GM18508 (cell line): ENCODE measurements around the gene ERO1B.
"Not testable (repeated sequence)": the region's sequence is repeated elsewhere in the genome, so short reads cannot be mapped to it uniquely, and the experiment has no call there.

Experiments used
- ATAC-seq: cut with Tn5 transposase; IDR thresholded peaks from one replicate; pipeline ENCODE4 v1.9.1; 2021; ENCODE audit warnings: moderate number of reproducible peaks; ENCODE audit not compliant: insufficient read depth, unreplicated experiment

The ERO1B gene

GRCh38 chr1:236281654-236282424 lies at the start of gene ERO1B:
Gene ERO1B, minus strand, starts transcription at chr1:236281958. Its CDS starts 175 bp downstream, at chr1:236281783.
- peak; percentile 43 for ATAC-seq

- ATAC-seq, result not testable (repeated sequence)
Measured at GRCh38 chr1:236331412-236331811, 49.7 kb upstream of the ERO1B start.

- no peak for ATAC-seq
Measured at GRCh38 chr1:236326432-236326831, 44.7 kb upstream of the ERO1B start.

DNA sequence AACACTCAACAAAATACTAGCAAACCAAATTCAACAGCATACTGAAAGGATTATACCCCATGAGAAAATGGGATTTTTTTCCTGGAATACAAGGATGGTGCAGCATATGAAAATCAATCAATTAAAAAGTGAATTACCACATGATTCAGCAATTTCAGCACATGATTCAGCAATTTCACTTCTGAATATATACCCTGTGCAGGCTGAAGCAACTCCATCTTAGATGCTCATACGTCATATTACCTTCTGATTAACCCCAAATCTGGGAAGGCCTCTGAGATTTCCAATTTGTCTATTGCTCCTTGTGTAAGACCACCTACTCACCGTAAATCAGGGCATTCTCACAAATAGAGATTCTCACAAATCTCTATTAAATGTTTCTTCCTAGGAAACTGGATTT lies 43.8 kb upstream of the ERO1B start:
- ATAC-seq, result no peak

DNA sequence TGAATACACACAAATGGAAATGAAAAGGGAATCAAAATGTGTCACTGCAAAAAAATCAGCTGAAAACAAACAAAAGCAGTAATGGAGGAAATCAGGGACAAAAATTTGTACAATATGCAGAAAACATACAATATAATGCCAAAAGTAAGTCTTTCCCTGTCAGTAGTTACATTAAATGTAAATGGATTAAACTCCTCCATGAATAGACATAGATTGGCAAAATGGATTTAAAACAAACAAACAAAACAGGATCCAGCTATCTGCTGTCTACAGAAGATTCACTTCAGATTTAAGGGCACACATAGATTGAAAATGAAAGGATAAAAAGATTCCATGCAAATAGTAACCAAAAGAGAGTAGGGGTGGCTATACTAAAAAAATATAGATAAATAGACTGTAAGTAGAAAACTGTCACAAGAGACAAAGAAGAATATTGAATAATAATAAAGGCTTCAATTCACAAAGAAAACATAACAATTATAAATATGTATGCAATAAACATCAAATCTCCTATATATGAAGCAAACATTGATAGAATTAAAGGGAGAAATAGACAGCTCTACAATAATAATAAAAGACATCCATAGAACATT lies 42.2 kb upstream of the ERO1B start:
- ATAC-seq, result no peak

DNA sequence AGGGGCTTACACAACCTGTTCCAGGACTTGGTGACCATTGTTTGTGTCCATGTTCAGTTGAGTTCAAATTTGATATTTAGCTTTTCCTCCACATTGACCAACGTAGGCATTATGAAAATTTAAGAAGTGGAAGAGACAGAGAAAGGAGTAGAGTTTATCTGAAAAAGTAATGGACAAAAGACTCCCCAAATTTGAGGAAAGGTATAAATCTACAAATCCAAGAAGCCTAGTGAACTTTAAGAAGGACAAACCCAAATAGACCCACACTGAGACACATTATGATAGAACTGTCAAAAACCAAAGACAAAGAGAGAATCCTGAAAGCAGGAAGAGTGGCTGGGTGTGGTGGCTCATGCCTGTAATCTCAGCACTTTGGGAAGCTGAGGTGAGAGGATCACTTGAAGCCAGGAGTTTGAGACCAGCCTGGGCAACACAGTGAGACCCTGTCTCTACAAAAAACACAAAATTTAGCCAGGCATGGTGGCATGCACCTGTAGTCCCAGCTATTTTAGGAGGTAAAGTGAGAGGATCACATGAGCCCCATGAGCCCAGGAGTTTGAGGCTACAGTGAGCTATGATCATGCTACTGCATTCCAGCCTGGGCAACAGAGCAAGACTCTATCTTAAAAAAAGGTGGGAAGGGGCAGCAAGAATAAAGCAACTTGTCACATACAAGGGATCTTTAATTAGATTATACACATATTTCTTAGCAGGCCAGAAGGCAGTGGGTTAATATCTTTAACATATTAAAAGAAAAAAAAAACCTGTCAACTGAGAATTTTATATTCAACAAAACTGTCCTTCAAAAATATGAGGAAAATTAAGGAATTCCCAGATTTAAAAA lies 41.0 kb upstream of the ERO1B start:
- ATAC-seq, result no peak

- ATAC-seq, result no peak
Measured at GRCh38 chr1:236321101-236321500, 39.3 kb upstream of the ERO1B start.

DNA sequence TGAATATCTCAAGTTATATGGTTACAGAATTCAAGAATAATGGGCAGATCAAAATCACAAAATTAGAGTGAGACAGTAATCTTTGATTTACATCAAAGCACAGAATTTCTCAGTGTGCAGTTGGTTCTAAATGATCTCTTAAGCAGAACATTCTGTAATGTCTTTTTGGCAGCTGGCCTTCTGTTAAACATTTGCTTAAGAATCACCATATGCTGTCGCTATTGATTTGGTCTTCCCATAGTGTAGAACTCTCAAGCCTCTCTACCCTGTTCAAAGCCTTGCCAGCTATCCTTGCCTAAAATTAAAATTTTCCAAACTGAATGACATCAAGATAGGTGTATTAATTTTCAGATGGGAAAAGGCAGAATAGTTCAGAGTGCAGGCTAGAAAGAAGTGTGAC lies 38.9 kb upstream of the ERO1B start:
- no peak for ATAC-seq

DNA sequence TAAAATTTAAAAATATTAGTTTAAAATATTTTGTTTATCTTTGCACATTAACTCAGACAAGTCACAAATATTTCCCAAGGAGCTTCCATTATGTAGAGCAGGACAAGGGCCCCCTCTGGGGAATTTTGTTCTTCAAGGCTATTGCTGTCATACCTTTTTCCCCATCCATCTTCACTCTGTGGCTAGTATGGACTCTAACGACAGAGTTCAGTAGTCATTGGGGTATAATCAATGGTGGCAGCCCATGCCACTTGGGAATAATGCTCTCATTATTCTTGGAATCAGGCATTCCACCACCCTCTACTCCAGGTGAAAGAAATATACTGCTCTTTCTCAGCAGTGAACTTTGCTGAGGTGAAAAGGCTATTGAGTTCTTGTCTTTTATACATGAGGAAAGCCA lies 38.5 kb upstream of the ERO1B start:
- no peak for ATAC-seq

GRCh38 chr1:236316437-236316836 lies 34.7 kb upstream of the ERO1B start:
- no peak for ATAC-seq

- ATAC-seq, result no peak
Measured at GRCh38 chr1:236315518-236315917, 33.8 kb upstream of the ERO1B start.

DNA sequence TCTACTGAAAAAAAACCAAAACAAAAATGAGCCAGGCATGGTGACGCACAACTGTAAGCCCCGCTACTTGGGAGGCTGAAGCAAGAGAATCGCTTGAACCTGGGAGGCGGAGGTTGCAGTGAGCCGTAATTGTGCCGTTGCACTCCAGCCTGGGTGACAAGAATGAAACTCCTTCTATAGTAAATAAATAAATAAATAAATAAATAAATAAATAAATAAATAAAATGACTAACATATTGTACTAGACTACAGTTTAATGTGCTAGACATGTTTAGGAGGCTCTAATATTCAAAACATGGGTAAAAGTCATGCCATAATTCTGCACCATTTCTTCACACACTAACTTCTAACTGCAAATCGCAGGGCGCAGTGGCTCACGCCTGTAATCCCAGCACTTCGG lies 33.3 kb upstream of the ERO1B start:
- ATAC-seq, result no peak

GRCh38 chr1:236314050-236314449 lies 32.3 kb upstream of the ERO1B start:
- not testable (repeated sequence) for ATAC-seq

DNA sequence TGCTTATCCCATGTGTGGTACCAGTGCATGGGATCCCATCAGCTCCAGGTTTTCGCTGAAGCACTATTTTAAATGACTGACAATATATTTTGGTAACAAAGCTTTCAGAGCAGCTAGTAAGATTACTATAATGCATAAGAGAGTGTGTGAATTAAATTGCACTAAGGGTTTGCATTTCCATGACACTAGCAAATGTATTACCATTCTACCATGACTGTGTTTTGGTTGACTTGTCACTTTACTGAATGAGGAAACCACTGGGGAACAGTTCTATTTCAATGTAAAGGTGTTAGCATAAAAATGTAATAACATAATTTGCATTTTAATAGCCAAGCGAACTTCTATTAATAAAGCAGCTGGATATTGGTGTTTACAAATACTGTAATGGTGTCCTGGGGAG lies 31.7 kb upstream of the ERO1B start:
- no peak for ATAC-seq

GRCh38 chr1:236311040-236311439 lies 29.3 kb upstream of the ERO1B start:
- no peak for ATAC-seq

- ATAC-seq, result no peak
Measured at GRCh38 chr1:236308827-236309226, 27.1 kb upstream of the ERO1B start.

GRCh38 chr1:236307435-236307834 lies 25.7 kb upstream of the ERO1B start:
- ATAC-seq, result no peak

DNA sequence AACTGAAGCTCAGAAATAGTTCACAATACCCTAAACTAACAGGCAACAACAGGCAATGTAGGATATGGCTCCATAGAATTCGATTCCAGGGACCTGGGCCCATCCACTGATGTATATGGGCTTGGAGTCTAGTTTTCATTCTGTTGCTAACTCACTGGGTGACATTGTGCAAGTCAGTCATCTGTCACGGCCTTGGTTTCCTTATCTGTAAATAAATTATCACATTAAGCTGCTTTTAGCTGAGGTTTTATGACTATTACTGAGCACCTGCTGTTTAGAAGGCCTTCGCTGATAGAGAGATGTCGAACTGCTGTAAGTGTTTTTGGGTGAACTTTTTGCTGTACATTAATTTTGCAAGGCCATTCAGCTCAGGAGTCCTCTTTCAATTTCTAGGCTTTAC lies 22.9 kb upstream of the ERO1B start:
- no peak for ATAC-seq

DNA sequence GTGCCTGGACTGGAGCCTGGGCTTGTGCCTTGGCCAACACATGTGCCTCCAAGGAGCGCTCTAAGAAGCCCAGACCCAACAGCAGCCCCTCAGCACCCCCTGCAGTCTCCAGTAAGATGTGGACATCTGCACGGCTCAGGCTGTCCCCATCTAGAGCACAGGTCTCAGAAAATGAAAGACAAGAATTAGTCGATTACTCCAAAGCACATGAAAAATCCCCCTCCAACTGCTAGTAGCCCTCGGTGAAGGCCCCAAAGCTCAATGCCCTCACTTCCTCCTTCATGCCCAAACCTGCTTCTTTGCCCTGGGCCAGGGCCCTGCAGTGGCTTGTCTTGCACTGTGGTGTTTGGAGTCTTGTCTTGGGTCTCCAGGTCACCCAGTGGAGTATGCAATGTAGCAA lies 21.9 kb upstream of the ERO1B start:
- peak; percentile 78 for ATAC-seq

GRCh38 chr1:236302941-236303340 lies 21.2 kb upstream of the ERO1B start:
- ATAC-seq, result no peak

GRCh38 chr1:236301958-236302335 lies 20.2 kb upstream of the ERO1B start:
- ATAC-seq, result no peak
